ENCODE results near the gene SH3TC1.

The SH3TC1 gene

DNA sequence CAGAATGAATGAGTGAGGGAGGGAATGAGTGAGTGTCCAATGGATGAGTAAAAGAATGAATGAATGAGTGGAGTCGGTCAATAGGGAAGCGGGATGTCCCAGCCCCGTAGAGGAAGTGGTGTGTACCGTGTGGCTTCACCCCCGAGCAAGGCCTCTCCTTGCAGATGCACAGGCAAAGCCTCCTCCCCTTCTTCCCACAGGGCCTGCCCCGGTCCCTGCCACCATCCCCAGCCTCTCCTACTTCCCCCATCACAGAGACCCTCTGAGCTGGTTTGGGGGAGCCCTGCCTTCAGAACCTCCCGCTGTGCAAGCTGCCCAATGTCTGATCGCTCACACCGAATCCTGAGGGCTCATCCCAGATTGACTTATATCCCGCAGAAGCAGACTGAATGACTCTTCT, 84.1 kb downstream of the SH3TC1 start:
- peak overlapping the region; percentile 62 for H3K27ac Mint-ChIP-seq
- TF ChIP-seq, protein P1, sequence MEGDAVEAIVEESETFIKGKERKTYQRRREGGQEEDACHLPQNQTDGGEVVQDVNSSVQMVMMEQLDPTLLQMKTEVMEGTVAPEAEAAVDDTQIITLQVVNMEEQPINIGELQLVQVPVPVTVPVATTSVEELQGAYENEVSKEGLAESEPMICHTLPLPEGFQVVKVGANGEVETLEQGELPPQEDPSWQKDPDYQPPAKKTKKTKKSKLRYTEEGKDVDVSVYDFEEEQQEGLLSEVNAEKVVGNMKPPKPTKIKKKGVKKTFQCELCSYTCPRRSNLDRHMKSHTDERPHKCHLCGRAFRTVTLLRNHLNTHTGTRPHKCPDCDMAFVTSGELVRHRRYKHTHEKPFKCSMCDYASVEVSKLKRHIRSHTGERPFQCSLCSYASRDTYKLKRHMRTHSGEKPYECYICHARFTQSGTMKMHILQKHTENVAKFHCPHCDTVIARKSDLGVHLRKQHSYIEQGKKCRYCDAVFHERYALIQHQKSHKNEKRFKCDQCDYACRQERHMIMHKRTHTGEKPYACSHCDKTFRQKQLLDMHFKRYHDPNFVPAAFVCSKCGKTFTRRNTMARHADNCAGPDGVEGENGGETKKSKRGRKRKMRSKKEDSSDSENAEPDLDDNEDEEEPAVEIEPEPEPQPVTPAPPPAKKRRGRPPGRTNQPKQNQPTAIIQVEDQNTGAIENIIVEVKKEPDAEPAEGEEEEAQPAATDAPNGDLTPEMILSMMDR (IDR thresholded peaks at IDR 0.05), result no peak

GRCh38 chr4:8283631-8284121, 84.6 kb downstream of the SH3TC1 start:
- TF ChIP-seq, protein P1 (IDR thresholded peaks at IDR 0.05), result no peak
- Mint-ChIP-seq H3K27ac (peak overlapping the region; percentile 46), H3K4me1 (peaks cover 38% of the 10 kb centered on the region), H3K36me3 (ENCODE audit: low read depth) (no peaks in the 10 kb centered on the region), H3K4me3 (no peak overlapping the region), H3K27me3 (ENCODE audit: low read depth, poor library complexity) (peaks cover 3% of the 10 kb centered on the region), H3K9me3 (no peaks in the 10 kb centered on the region)
- no peak for DNase-seq

More for the DNA sequence above, 84.1 kb downstream of the SH3TC1 start:
- Mint-ChIP-seq H3K27me3 (ENCODE audit: low read depth, poor library complexity) (peaks cover 2% of the 10 kb centered on the region), H3K4me3 (no peak overlapping the region), H3K36me3 (ENCODE audit: low read depth) (no peaks in the 10 kb centered on the region), H3K9me3 (no peaks in the 10 kb centered on the region), H3K4me1 (peaks cover 44% of the 10 kb centered on the region)
- DNase-seq, result no peak

GRCh38 chr4:8284391-8284790, 85.3 kb downstream of the SH3TC1 start:
- H3K4me3 Mint-ChIP-seq, result no peak overlapping the region
- H3K9me3 Mint-ChIP-seq, result no peaks in the 10 kb centered on the region
- TF ChIP-seq, protein P1 (IDR thresholded peaks at IDR 0.05), result no peak
- H3K27me3 Mint-ChIP-seq (ENCODE audit: low read depth, poor library complexity), result peaks cover 7% of the 10 kb centered on the region
- no peak overlapping the region for H3K27ac Mint-ChIP-seq
- DNase-seq, result no peak
- no peaks in the 10 kb centered on the region for H3K36me3 Mint-ChIP-seq (ENCODE audit: low read depth)
- peaks cover 31% of the 10 kb centered on the region for H3K4me1 Mint-ChIP-seq

GRCh38 chr4:8285143-8285975, 86.3 kb downstream of the SH3TC1 start:
- Mint-ChIP-seq H3K4me1 (peaks cover 22% of the 10 kb centered on the region), H3K27ac (no peak overlapping the region), H3K27me3 (ENCODE audit: low read depth, poor library complexity) (peaks cover 7% of the 10 kb centered on the region), H3K36me3 (ENCODE audit: low read depth) (no peaks in the 10 kb centered on the region), H3K4me3 (no peak overlapping the region), H3K9me3 (no peaks in the 10 kb centered on the region)
- TF ChIP-seq, protein P1 (IDR thresholded peaks at IDR 0.05), result no peak
- no peak for DNase-seq

DNA sequence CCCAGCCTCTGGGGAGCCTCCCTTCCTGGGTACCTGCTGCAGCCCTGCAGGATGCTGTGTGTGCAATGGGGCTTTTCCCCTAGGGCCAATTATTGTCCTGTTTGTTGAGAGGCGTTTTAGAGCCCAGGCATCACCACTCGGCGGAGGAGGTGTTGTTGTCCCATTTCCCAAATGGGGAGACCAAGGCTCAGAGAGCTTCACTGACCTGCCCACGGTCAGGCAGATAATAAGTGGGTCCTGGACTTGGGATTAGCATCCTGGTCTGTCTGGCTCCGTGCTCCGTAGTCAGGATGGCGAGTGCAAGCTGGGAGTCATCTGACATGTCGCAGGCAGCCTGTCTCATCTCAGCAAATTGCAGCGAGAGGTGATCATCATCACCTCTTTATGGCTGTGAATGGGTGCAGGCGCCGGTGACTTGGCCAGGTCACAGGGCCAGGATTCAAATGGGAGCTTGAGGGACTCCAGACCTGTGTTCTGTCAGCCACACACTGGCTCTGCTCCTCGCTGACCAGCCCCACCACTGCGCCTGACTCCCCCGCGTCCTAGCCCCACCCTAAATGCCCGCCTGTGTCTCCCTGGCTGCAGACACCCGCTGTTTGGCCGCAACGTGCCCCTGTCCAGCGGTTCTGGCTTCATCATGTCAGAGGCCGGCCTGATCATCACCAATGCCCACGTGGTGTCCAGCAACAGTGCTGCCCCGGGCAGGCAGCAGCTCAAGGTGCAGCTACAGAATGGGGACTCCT, 87.1 kb downstream of the SH3TC1 start:
- H3K9me3 Mint-ChIP-seq, result no peaks in the 10 kb centered on the region
- H3K4me3 Mint-ChIP-seq, result no peak overlapping the region
- no peak for DNase-seq
- TF ChIP-seq, protein P1 (IDR thresholded peaks at IDR 0.05), result no peak
- peaks cover 14% of the 10 kb centered on the region for H3K4me1 Mint-ChIP-seq
- H3K36me3 Mint-ChIP-seq (ENCODE audit: low read depth), result no peaks in the 10 kb centered on the region
- no peak overlapping the region for H3K27ac Mint-ChIP-seq
- peaks cover 7% of the 10 kb centered on the region for H3K27me3 Mint-ChIP-seq (ENCODE audit: low read depth, poor library complexity)

Measured in nephron progenitor cell (in vitro differentiated cells).